Activated CD4-positive, alpha-beta T cell treated with anti-CD3 and anti-CD28 coated beads for 24 hours (primary cell): Measurements from ENCODE around the gene FAM167B.

Experiments used
- DNase-seq, 2 donors: peaks; one replicate each; pipeline ENCODE4 v3.0.0-alpha.2; 2020; ENCODE audit warnings: low read depth in 2 of 2

FAM167B gene

GRCh38 chr1:32223683-32224082 is 23.3 kb upstream of the FAM167B start:
- no peak for DNase-seq

GRCh38 chr1:32224285-32224684 is 22.7 kb upstream of the FAM167B start:
- no peak for DNase-seq

GRCh38 chr1:32228771-32229170 is 18.3 kb upstream of the FAM167B start:
- DNase-seq: no peak

DNA sequence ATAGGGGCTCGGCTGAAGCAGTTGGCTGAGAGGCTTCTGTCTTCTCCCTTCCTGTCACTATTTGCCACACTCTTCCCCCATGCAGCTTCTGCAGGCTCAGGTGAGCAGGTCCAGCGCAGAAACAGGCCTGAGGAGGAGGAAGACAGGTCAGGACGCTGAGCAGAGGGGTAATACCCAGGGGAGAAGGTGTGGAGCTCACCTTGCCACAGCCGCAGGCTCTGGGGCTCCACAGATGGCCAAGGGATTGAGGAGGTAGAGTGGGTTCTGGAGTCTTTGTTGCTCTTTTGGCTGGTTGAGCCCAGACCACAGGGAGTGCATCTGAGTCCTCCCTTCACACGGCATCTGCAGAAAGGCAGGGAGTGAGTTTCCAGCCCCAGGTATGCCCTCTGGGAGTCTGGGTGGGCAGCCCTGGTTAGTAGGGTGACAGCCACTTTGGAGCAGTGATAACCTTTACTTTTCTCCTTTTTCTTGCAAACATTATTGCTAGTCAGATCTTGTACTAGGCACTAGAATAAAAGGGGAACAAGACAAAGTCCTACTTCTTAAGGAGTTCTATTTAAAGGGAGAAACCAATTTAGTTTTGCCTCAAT is 15.1 kb upstream of the FAM167B start:
- no peak for DNase-seq

- DNase-seq: no peak
Observed at GRCh38 chr1:32232558-32233304, 14.3 kb upstream of the FAM167B start.

DNA sequence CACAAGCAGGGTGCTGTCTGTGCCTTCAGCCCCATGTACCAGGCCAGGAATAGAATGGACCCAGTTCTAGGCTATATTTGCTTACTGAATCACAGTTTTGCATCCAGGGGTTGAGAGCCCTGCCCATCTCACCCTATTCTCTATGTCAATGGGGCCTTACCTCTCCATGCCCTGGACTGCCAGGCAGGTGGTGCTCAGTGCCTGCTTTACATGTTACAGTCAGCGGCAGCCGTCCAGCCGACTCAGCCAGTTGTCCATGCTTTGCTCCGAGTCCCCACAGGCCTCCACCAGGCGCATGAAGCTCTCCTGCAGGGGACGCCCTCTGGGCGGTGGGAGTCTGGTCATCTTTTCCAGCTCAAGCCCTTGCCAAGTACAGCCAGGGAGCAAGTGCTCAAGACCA is 12.2 kb upstream of the FAM167B start:
- DNase-seq: no peak

- DNase-seq: no peak
Observed at GRCh38 chr1:32239337-32239736, 7.7 kb upstream of the FAM167B start.

DNA sequence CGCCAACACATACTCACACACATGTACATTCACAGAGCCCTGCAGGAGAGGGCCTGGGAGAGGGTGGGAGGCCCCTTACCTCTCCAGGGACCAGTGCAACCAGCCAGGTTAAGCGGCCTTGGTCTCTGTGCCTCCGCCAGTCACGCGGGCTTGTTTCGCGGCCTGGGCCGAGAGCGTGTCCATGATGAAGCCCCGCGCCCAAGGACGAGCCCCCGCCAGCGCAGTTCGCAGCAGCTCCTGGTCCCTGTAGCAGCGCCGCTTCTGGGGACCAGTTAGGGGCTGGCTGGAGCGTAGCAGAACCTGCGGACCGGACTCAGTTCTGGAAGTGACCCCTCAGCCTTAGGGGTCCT is 7.3 kb upstream of the FAM167B start:
- no peak for DNase-seq

DNA sequence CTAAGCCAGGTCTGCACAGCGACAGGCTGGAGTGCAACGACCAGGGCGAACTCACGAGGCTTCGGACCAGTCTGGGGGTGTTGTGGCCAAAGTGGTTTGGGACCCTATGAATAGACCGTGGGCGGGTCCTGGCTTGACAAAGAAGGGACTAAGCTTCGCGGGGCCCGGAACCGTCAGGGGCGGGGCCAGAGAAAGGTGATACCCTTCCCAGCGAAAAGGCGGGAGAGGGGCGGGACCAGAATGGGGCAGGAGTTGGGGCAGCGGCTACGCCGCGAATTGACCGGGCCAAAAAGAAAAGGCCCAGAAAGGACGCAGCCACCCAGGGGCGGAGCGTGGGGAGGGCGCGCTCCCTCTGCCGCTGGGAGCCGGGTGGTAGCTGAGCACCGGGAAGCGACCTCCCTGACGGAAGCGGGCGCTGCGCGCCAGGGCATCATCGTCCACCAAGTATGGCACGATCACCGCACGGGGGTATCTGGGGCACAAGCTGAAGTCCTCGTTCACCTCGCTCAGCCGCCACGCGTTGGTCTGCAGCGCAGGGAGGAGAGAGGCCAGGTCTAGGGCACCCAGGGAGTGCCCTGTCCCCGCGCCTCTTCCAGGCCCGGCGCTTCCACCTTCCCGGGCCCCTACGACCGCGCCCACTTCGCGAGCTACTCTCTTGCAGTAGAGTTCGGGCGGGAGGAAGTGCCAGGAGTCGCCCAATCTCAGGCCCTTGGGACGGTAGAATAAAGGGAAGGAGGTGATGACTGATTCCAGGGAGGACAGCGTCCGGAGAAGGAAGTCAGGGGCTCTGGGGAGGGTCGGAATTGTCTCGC is 6.7 kb upstream of the FAM167B start:
- no peak for DNase-seq

- DNase-seq: no peak
Observed at GRCh38 chr1:32241001-32241763, 5.8 kb upstream of the FAM167B start.

DNA sequence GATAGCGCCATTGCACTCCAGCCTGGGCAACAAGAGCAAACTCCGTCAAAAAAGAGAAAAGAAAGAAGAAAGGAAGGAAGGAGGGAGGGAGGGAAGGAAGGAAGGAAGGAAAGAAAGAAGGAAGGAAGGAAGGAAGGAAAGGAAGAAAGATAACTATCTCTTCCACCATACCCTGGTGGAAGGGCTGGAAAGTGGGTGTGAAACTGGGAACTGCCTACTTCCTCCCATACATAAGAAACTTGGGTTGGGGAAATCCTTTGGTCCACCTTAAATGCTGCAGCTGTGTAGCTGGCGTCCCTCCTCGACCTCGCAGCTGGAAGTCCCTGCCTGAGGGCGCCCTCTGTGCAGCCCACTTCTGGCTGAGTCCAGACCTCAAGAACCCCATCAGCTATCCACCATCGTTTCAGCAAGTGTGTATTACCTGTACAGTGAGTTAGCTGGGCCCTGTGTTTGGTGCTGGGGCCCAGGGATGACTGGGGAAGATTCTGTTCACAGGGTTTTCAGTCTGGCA is 4.6 kb upstream of the FAM167B start:
- no peak for DNase-seq

DNA sequence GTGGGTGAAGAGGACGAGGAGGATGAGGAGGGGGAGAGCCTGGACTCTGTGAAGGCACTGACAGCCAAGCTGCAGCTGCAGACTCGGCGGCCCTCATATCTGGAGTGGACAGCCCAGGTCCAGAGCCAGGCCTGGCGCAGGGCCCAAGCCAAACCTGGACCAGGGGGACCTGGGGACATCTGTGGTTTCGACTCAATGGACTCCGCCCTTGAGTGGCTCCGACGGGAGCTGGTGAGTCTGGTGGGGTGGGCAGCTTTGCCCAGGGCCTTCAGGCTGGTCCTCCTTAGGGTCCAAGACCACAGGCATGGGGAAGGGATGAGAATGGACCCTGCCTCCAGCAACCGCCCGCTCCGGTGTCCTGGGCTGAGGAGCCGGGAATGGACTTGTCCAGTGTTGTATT is 430 bp downstream of the FAM167B start:
- no peak for DNase-seq

- peak; percentile 64 to 84 for DNase-seq
Observed at GRCh38 chr1:32247983-32248889, 1.2 kb downstream of the FAM167B start.

DNA sequence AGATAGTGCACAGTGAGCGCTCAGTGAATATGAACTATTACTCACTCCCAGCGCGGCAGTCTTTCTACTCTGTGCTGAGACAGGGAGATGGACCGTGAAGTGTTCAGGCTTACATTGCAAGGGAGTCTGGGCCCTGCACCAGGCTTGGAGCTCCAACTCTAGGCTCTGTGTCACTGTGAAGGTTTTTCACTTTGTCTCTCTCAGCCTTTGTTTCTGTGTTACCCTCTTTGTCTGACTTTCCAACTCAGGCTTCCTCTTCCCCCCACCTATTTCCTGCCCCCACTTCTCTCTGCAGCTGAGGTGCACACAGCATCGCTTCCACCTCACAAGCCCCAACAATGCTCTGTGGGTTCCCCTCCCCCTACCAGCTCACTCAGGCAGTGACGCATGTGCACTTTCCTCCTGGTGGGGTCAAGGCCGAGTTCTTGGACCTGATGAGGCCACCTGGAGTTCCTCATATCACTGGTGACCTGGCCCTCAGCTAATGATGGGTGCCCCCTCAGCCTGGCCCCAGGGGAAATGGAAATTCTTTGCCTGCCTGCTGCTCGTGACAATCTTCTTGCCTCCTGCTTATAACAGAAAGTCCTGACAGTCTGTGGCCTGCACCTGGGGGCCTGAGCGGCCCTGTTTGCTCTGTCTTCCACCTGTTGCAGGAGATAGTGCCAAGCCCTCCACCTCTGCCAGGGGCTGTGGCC is 3.0 kb downstream of the FAM167B start:
- DNase-seq: peak; percentile 60 to 63

DNA sequence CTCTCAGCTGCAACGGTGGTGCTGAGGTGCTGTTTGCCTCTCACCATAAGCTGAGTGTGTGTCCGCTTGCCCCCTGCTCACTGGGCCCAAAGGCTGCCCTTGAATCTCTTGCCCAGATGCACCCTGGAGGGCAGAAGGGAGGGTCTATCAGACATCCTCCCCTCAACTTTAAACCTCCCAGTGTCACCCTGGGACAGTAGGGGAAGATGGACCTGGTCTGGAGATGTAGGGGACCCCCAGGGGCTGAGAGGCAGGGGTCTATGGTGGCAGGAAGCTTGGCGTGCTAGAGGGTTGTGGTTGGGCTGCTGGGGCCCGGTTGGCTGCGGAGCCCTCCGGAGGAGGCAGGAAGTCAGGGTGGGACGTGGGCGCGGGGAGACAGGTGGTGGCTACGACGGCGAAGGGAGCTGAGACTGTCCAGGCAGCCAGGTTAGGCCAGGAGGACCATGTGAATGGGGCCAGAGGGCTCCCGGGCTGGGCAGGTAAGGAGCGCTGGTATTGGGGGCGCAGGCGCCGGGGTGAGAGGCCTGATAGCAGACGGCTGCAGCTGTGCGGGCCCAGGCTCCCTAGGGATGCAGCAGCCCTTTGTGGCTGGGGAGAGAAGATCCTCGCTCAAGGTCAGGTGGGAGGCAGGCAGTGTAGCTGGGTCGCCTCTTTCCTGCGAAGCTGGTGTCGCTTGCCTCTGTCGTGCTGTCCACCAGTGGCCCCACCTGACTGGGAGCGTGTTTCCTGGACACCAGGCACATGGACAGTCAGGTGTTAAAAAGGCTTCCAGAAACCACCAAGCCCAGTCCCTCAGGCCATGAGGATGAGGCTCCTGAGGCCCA is 4.1 kb downstream of the FAM167B start, which contains the start of gene LCK:
LCK (plus strand) TSS at position 373 of the 824 bp plus-strand sequence. CDS start 23,065 bp downstream, outside the sequence.
- peak; percentile 50 to 56 for DNase-seq

DNA sequence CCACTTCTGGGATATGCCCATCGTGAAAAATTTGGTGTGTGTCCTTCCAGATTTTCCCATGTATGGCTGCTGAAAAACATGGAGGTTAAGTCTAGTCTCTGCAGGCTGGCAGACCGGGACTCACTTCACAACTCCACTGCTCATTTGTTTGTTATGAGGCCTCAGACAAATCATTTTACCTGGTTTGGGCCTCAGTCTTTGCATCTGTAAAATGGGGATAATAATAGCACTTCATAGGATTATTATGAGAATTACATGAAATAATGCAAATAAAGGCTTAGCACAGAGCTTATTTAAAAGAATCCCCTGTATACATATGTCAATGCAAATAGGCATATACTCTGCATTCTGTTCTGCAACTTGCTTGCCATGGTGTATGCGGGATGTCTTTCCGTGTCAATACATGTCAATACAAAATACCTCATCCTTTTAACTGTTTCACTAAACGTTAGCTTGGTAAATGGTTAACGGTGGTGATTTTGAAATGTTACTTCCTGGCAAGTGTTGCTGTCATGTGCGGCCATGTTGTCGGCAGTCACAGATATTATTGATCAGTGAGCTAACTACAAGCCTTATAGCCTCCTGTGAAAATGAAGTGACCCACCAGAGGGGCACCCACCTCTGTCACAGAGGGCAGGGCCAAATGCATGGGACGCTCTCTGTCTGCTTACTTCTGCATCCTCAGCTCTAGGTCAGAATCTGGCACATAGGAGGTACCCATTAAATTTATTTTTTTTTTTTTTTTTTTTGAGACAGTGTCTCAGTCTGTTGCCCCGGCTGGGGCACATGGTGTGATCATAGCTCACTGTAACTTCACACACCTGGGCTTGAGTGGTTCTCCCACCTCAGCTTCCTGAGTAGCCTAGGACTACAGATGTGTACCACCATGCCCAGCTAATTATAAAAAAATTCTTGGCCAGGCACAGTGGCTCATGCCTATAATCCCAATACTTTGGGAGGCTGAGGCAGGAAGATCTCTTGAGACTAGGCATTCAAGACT is 8.3 kb downstream of the FAM167B start:
- no peak for DNase-seq

DNA sequence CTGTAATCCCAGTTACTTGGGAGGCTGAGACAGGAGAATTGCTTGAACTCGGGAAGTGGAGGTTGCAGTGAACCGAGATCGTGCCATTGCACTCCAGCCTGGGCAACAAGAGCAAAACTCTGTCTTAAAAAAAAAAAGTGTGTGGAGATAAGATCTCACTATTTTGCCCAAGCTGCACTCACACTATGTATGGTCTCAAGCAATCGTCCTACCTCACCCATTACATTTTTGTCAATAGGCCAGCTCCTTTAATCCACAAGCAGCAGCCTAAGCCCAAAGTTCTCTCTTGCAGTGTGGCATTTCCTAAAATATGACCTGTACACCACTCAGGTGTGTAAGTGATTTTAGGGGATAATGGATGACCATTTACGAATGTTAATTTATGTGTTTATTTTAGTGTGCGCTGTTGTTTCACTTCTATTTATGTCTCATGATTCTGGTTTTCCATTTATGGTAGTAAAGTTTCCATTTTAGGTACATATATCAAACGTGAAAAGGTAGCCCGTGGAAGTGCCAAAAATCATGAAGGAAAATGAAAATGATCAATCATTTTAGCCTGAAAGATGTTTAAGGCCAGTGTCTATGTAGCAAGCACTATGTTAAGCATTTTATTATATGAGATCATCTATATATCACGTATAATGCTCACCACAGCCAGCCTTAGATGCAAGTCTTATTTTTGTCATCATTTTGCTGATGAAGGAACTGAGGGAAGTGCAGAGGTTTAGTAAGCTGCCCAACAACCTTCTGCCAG is 9.6 kb downstream of the FAM167B start:
- no peak for DNase-seq
